Gastrocnemius medialis (tissue), 4 donors: ENCODE data around the gene WWP2.

ENCODE experiments used
- CTCF ChIP-seq, 5 experiments: fragments of 450-650 bp in 3 of 5; fragments of 200-600 bp in 2 of 5; sonication (generic) in 2 of 5; IDR thresholded peaks in 4 of 5; conservative IDR thresholded peaks in 1 of 5; 1 replicate in 4 of 5; 2 replicates in 1 of 5; pipeline ENCODE4 v1.5.1; 2016 to 2019; ENCODE audit warnings: antibody characterized with exemption in 5 of 5, mild to moderate bottlenecking in 3 of 5, moderate library complexity in 3 of 5
- POLR2A ChIP-seq, 2 donors: fragments of 450-650 bp; IDR thresholded peaks; one replicate each; pipeline ENCODE4 v1.6.1; 2017; ENCODE audit warnings: antibody characterized with exemption in 2 of 2, mild to moderate bottlenecking in 2 of 2, moderate library complexity in 2 of 2

- TF ChIP-seq CTCF (IDR thresholded peaks at IDR 0.05 in 4 of 5, conservative IDR thresholded peaks at IDR 0.05 in 1 of 5) = no peak
- no peak for TF ChIP-seq POLR2A (IDR thresholded peaks at IDR 0.05)
These were observed 98.4 kb downstream of the WWP2 start for GRCh38 chr16:69860233-69861231.
